Sigmoid colon (tissue), 4 donors: ENCODE measurements around the gene IQCK.
"Not testable (repeated sequence)": the region's sequence is repeated elsewhere in the genome, so short reads cannot be mapped to it uniquely, and the experiment has no call there.

Experiments
- CTCF ChIP-seq, 4 experiments: fragments of 450-650 bp in 3 of 4; fragments of 200-600 bp in 1 of 4; IDR thresholded peaks; one replicate each; pipeline ENCODE4 v1.5.1; 2016 to 2019; ENCODE audit warnings: antibody characterized with exemption in 4 of 4, mild to moderate bottlenecking in 3 of 4, moderate library complexity in 2 of 4
- EP300 ChIP-seq, 4 donors: sonication (generic); formaldehyde crosslinking; IDR thresholded peaks; one replicate each; pipeline ENCODE4 v1.6.1; 2017; ENCODE audit warnings: antibody characterized with exemption in 4 of 4
- POLR2AphosphoS5 ChIP-seq, 4 donors: sonication (generic); formaldehyde crosslinking; IDR thresholded peaks; one replicate each; pipeline ENCODE4 v1.6.1; 2017; ENCODE audit warnings: antibody characterized with exemption in 4 of 4

- TF ChIP-seq CTCF, POLR2AphosphoS5, EP300 (IDR thresholded peaks at IDR 0.05): not testable (repeated sequence)
Measured at GRCh38 chr16:19801824-19802223, 83.8 kb downstream of the IQCK start.
